Trophoblast cell (in vitro differentiated cells and primary cell): ENCODE measurements around the gene DNAJB4.

Source experiments
- DNase-seq, 2 donors: peaks; one replicate each; pipeline ENCODE4 v3.0.0-alpha.2; 2016
- H2AFZ ChIP-seq: 2 replicates; pipeline ENCODE4 v1.6.1; 2013; ENCODE audit warnings: low read length, moderate library complexity, mild to moderate bottlenecking; ENCODE audit not compliant: insufficient read depth, poor library complexity
- H2AK5ac ChIP-seq: 2 replicates; pipeline ENCODE4 v1.6.1; 2013; ENCODE audit warnings: mild to moderate bottlenecking, low read length
- H2BK120ac ChIP-seq: 2 replicates; pipeline ENCODE4 v1.6.1; 2013; ENCODE audit warnings: low read length, mild to moderate bottlenecking, moderate library complexity; ENCODE audit not compliant: insufficient read depth, poor library complexity
- H2BK12ac ChIP-seq: 2 replicates; pipeline ENCODE4 v1.6.1; 2013; ENCODE audit warnings: mild to moderate bottlenecking, low read length, moderate library complexity
- H2BK5ac ChIP-seq: 2 replicates; pipeline ENCODE4 v1.6.1; 2013; ENCODE audit warnings: low read length, low read depth, moderate library complexity, mild to moderate bottlenecking; ENCODE audit not compliant: poor library complexity
- H3K14ac ChIP-seq: 2 replicates; pipeline ENCODE4 v1.6.1; 2013; ENCODE audit warnings: mild to moderate bottlenecking, low read length
- H3K18ac ChIP-seq: 2 replicates; pipeline ENCODE4 v1.6.1; 2013; ENCODE audit warnings: mild to moderate bottlenecking, low read length
- H3K23ac ChIP-seq: 2 replicates; pipeline ENCODE4 v1.6.1; 2013; ENCODE audit warnings: low read length
- H3K27ac ChIP-seq: 2 replicates; pipeline ENCODE4 v1.5.1; 2013; ENCODE audit warnings: low read depth, mild to moderate bottlenecking, inconsistent platforms, low read length, moderate library complexity
- H3K27me3 ChIP-seq: 2 replicates; pipeline ENCODE4 v1.6.1; 2013; ENCODE audit warnings: inconsistent platforms, mild to moderate bottlenecking, low read length, moderate library complexity; ENCODE audit not compliant: insufficient read depth
- H3K36me3 ChIP-seq, 2 experiments: 1 replicate in 1 of 2; 2 replicates in 1 of 2; pipeline ENCODE4 v1.6.1; 2013; ENCODE audit warnings: low read length in 2 of 2, mild to moderate bottlenecking in 2 of 2, moderate library complexity in 1 of 2; ENCODE audit not compliant: insufficient read depth in 2 of 2, control insufficient read depth in 1 of 2
- H3K4ac ChIP-seq: 2 replicates; pipeline ENCODE4 v1.6.1; 2013; ENCODE audit warnings: low read depth, mild to moderate bottlenecking, low read length, moderate library complexity
- H3K4me1 ChIP-seq, 2 experiments: 1 replicate in 1 of 2; 2 replicates in 1 of 2; pipeline ENCODE4 v1.6.1; 2013; ENCODE audit warnings: low read length in 2 of 2, mild to moderate bottlenecking in 2 of 2, moderate library complexity in 1 of 2; ENCODE audit not compliant: insufficient read depth in 2 of 2, control insufficient read depth in 1 of 2
- H3K4me2 ChIP-seq: 2 replicates; pipeline ENCODE4 v1.6.1; 2013; ENCODE audit warnings: inconsistent platforms, mild to moderate bottlenecking, low read length, moderate library complexity
- H3K4me3 ChIP-seq: 2 replicates; pipeline ENCODE4 v1.5.1; 2013; ENCODE audit warnings: mild to moderate bottlenecking, low read depth, low read length, inconsistent platforms
- H3K79me1 ChIP-seq: one replicate; pipeline ENCODE4 v1.6.1; 2013; ENCODE audit warnings: low read length
- H3K79me2 ChIP-seq: 2 replicates; pipeline ENCODE4 v1.6.1; 2013; ENCODE audit warnings: low read length, mild to moderate bottlenecking; ENCODE audit not compliant: control insufficient read depth, insufficient read depth, poor library complexity
- H3K9ac ChIP-seq: 2 replicates; pipeline ENCODE4 v1.6.1; 2013; ENCODE audit warnings: mild to moderate bottlenecking, low read length
- H3K9me3 ChIP-seq: 2 replicates; pipeline ENCODE4 v1.6.1; 2013; ENCODE audit warnings: low read depth, mild to moderate bottlenecking, control low read depth, inconsistent platforms, low read length; ENCODE audit not compliant: insufficient read depth
- H4K12ac ChIP-seq: 2 replicates; pipeline ENCODE4 v1.6.1; 2013; ENCODE audit warnings: low read depth, mild to moderate bottlenecking, low read length, moderate library complexity
- H4K8ac ChIP-seq: 2 replicates; pipeline ENCODE4 v1.6.1; 2013; ENCODE audit warnings: low read depth, mild to moderate bottlenecking, low read length, moderate library complexity
- H4K91ac ChIP-seq: one replicate; pipeline ENCODE4 v1.6.1; 2013; ENCODE audit warnings: low read depth, mild to moderate bottlenecking, low read length, moderate library complexity
- WGBS: extraction: QIAGEN DNeasy Blood & Tissue Kit; methylation state at CpG from one replicate; pipeline ENCODE4 v1.1.7; 2013; ENCODE audit warnings: missing lambda C conversion rate; ENCODE audit not compliant: insufficient read length, insufficient coverage; ENCODE audit errors: extremely low coverage; 5-methylcytosine and 5-hydroxymethylcytosine counted together

Gene DNAJB4

DNA sequence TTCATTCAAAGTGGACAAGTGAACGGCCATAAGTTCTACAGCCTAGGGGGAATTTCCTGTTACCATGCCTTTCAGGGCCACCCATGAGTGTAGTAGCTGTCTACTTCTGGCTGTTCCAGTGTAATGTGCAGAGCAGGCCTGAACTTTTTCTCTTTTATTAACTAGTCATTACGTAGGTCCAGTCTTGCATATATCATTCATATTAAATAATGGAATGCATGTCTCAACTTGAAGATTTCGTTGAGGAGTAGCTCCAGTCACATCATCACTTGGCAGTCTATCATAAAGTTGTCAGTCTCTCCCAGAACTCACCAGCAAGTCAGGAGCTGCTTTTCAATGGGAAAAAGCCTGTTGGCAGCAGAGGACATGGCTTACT is 29.0 kb downstream of the DNAJB4 start:
- no peak overlapping the region for H3K9ac ChIP-seq
- no peaks in the 10 kb centered on the region for H3K36me3 ChIP-seq
- no peak overlapping the region for H3K14ac ChIP-seq
- no peak overlapping the region for H3K4me3 ChIP-seq
- no peak overlapping the region for H2AFZ ChIP-seq
- H3K23ac ChIP-seq = no peak overlapping the region
- no peak overlapping the region for H4K91ac ChIP-seq
- no peak overlapping the region for H3K27ac ChIP-seq
- no peak overlapping the region for H3K4ac ChIP-seq
- no peak for DNase-seq
- no peak overlapping the region for H2BK5ac ChIP-seq
- H3K4me1 ChIP-seq = no peaks in the 10 kb centered on the region
- no peak overlapping the region for H3K4me2 ChIP-seq
- H3K79me2 ChIP-seq = no peaks in the 10 kb centered on the region
- no CpG with 5 or more reads among the region's 3 CpGs for WGBS
- H3K79me1 ChIP-seq = no peaks in the 10 kb centered on the region
- no peak overlapping the region for H3K18ac ChIP-seq
- H2BK12ac ChIP-seq = no peak overlapping the region
- no peak overlapping the region for H4K12ac ChIP-seq
- H4K8ac ChIP-seq = no peak overlapping the region
- H3K9me3 ChIP-seq = no peaks in the 10 kb centered on the region
- H2AK5ac ChIP-seq = no peak overlapping the region
- H3K27me3 ChIP-seq = no peaks in the 10 kb centered on the region
- H2BK120ac ChIP-seq = no peak overlapping the region

DNA sequence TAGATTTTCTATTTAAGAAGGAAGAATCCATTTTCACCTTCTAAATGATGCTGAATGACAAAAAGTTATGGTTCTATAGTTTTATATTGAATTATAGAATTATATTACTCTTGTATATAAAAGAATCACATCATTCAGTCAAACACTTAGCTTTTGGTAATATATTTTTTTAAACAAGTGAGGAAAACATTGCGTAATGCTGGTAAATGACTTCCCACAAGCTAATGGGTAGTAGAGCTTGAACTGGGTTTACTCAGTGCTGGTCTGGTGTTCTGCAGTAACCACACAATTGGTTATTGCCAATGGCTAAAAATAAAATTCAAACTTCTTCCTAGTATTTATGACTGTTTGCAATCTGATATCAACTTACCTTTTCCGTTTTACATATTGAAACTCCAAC is 30.4 kb downstream of the DNAJB4 start:
- Histone ChIP-seq H4K91ac (no peak overlapping the region), H2BK120ac (no peak overlapping the region), H3K9me3 (no peaks in the 10 kb centered on the region), H3K79me1 (no peaks in the 10 kb centered on the region), H3K23ac (no peak overlapping the region), H2AK5ac (no peak overlapping the region), H3K4me2 (no peak overlapping the region), H3K27ac (no peak overlapping the region), H3K18ac (no peak overlapping the region), H3K4me1 (no peaks in the 10 kb centered on the region), H3K36me3 (no peaks in the 10 kb centered on the region), H3K9ac (no peak overlapping the region), H3K27me3 (no peaks in the 10 kb centered on the region), H3K79me2 (no peaks in the 10 kb centered on the region), H3K4ac (no peak overlapping the region), H2AFZ (no peak overlapping the region), H3K4me3 (no peak overlapping the region), H2BK5ac (no peak overlapping the region), H4K8ac (no peak overlapping the region), H3K14ac (no peak overlapping the region), H4K12ac (no peak overlapping the region), H2BK12ac (no peak overlapping the region)
- no peak for DNase-seq
- WGBS = no CpG with 5 or more reads among the region's 2 CpGs

DNA sequence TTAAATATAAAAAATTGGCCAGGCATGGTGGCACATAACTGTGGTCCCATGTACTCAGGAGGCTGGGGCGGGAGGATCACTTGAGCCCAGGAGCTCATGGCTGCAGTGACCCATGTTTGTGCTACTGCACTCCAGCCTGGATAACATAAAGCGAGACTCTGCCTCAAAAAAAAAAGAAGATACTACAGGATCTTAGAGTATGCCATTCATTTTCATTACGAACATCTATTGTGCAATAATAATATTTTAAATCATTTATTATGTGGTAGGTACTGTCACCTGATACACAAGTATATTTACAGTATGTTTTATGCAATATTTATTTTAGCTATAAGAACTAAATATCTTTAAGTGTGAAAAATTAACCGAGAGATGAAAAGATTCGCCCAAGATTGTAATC is 31.7 kb downstream of the DNAJB4 start:
- H3K27ac ChIP-seq = no peak overlapping the region

DNA sequence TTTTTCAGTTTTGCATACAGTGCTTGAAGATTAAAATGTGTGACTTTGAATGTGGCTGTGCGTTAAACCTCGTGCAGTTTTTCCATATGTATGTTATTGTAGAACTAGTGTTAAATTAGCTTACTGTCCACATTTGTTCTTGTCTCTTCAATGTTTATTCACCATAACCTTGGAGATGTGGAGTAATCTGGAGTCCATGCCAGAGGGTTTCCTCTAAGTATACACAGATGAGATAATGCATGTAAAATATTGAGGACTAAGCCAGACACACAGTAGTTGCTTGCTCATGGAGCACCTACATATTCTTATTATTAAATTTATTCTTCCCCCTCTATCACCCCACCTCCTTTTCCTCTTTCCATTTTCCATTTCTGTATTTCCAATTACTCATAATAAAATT is 33.3 kb downstream of the DNAJB4 start:
- Histone ChIP-seq H2BK120ac (no peak overlapping the region), H3K4me1 (no peaks in the 10 kb centered on the region), H3K9me3 (no peaks in the 10 kb centered on the region), H4K91ac (no peak overlapping the region), H2AFZ (no peak overlapping the region), H3K4me3 (no peak overlapping the region), H4K8ac (no peak overlapping the region), H3K4me2 (no peak overlapping the region), H3K79me1 (no peaks in the 10 kb centered on the region), H3K14ac (no peak overlapping the region), H3K27ac (no peak overlapping the region), H2BK12ac (no peak overlapping the region), H4K12ac (no peak overlapping the region), H2BK5ac (no peak overlapping the region), H3K36me3 (no peaks in the 10 kb centered on the region), H3K4ac (no peak overlapping the region), H2AK5ac (no peak overlapping the region), H3K79me2 (no peaks in the 10 kb centered on the region), H3K9ac (no peak overlapping the region), H3K18ac (no peak overlapping the region), H3K27me3 (no peaks in the 10 kb centered on the region), H3K23ac (no peak overlapping the region)
- DNase-seq = no peak
- no CpG with 5 or more reads among the region's 2 CpGs for WGBS

More for the DNA sequence above, 31.7 kb downstream of the DNAJB4 start:
- H4K91ac ChIP-seq = no peak overlapping the region
- H3K4ac ChIP-seq = no peak overlapping the region
- no peak overlapping the region for H3K4me3 ChIP-seq
- no peak overlapping the region for H3K18ac ChIP-seq
- no peak overlapping the region for H2AFZ ChIP-seq
- no peaks in the 10 kb centered on the region for H3K79me1 ChIP-seq
- H3K27me3 ChIP-seq = no peaks in the 10 kb centered on the region
- no peak overlapping the region for H2BK120ac ChIP-seq
- no peak overlapping the region for H4K12ac ChIP-seq
- H4K8ac ChIP-seq = no peak overlapping the region
- H3K9ac ChIP-seq = no peak overlapping the region
- no peak overlapping the region for H2BK12ac ChIP-seq
- no peak for DNase-seq
- no peak overlapping the region for H2BK5ac ChIP-seq
- H3K36me3 ChIP-seq = no peaks in the 10 kb centered on the region
- H3K9me3 ChIP-seq = no peaks in the 10 kb centered on the region
- no peak overlapping the region for H3K14ac ChIP-seq
- H3K79me2 ChIP-seq = no peaks in the 10 kb centered on the region
- H3K23ac ChIP-seq = no peak overlapping the region
- H3K4me1 ChIP-seq = no peaks in the 10 kb centered on the region
- no CpG with 5 or more reads among the region's 5 CpGs for WGBS
- H3K4me2 ChIP-seq = no peak overlapping the region
- no peak overlapping the region for H2AK5ac ChIP-seq
